Urothelium cell line (cell line): ENCODE results near the gene MARCHF5.
A peak's percentile ranks its signal among the peaks of the same experiment; 100 is the strongest.
"Not testable (repeated sequence)": the region's sequence is repeated elsewhere in the genome, so short reads cannot be mapped to it uniquely, and the experiment has no call there.

Experiments
- DNase-seq: peaks from one replicate; pipeline ENCODE4 v3.0.0; 2011; ENCODE audit warnings: low spot score, mixed read lengths
- FAIRE-seq: peaks from 2 replicates; lab custom pipeline; 2011; peaks lifted over from hg19 to GRCh38; lab: Jason Lieb, UNC

The MARCHF5 gene

DNA sequence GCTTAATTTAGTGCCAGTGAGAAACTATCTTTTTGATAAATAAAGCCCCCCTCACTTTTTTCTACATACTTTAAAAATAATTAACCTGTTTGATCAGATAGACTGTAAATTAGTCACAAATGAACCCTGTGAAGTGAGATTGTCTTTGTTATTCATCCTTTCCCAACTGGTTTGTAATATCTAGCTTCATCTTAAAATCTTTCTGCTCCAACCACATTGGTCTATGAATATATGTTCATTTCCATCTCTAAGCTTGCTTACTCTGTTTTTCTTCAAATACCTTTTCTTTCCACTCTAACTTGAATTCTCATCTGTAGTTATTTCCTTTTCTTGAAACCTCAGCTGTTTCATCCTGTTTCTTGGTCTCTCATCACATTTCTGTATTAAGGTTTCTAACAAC, 12.1 kb downstream of the MARCHF5 start:
- DNase-seq (no peak), FAIRE-seq (no peak)

DNA sequence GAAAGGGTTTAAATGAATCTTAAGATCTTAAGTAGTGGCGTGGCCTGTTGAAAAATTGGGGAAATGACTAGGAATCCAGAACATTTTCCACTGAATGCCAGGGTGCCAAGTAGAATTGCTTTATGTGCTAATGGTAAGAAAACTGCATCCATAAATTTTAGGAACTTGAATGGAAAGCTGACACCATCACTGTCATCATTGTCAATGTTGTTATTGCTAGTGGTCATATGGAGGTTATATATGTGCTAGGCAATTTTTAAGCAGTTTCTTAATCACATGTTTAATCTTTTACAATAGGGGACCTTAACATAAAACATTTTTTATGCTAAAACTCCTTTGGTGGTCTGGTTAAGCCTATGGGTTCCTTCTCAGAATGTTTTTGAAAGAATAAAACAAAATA, 13.1 kb downstream of the MARCHF5 start:
- no peak for FAIRE-seq
- no peak for DNase-seq

DNA sequence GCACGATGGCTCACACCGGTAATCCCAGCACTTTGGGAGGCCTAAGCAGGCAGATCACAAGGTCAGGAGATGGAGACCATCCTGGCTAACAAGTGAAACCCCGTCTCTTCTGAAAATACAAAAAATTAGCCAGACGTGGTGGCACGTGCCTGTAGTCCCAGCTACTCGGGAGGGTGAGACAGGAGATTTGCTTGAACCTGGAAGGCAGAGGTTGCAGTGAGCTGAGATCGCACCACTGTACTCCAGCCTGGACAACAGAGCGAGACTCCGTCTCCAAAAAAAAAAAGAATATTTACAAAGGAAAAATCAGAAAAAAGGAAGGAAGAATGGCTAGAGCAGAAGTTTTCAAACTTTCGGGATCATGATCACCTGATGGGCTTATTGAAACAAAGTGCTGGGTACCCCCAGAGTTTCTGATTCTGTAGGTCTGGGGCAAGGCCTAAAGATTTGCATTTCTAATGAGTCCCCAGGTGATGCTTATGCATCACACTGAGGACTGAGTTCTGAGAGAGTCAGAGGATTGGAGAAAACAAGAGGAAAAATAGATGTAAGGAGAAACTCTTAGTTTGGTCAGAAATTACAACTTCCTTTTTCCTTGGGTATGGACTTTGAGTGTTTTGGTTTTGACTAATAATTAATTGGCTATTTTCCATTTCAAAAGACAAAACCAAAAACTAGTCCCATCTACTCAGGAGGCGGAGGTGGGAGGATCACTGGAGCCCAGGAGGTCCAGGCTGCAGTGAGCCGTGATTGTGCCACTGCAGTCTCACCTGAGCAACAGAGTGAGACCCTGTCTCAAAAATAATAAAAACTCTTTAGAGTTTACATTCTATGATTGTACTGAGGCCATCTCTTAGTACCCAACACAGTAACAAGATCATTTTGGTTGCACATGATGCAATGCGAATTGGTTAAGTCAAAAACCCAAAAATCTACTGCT, 14.4 kb downstream of the MARCHF5 start:
- no peak for DNase-seq
- no peak for FAIRE-seq

DNA sequence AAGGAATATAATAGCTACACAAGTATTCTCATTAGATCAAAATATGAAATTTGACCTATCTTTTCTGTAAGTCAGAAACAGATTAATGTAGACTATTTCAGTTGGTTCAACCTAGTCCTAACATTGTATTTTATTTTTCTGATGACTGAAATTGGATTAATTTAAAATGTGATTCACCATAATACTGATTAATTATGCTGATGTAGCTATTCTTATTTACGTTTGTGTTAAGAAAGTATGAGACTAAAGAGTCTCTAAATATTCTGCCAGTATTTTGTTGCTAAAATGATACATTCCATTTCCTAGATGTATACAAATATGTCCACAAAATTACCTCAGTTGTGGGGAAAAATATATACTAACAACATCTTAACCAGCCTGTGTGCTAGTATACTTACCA, 18.3 kb downstream of the MARCHF5 start:
- FAIRE-seq (no peak), DNase-seq (no peak)

DNA sequence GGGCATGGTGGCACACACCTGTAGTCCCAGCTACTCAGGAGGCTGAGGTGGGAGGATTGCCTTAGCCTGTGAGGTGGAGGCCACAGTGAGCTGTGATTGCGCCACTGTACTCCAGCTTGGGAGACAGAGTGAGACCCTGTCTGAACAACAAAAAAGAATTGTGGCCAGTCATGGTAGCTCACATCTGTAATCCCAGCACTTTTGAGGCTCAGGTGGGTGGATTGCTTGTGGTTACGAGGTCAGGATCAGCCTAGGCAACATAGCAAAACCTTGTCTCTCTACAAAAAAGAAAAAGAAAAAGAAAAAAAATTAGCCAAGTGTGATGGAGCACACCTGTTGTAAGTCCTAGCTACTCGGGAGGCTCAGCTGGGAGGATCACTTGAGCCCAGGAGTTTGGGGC, 22.8 kb downstream of the MARCHF5 start:
- DNase-seq (no peak), FAIRE-seq (no peak)

- FAIRE-seq (no peak), DNase-seq (no peak)
These were observed 25.6 kb downstream of the MARCHF5 start for GRCh38 chr10:92316610-92317009.

DNA sequence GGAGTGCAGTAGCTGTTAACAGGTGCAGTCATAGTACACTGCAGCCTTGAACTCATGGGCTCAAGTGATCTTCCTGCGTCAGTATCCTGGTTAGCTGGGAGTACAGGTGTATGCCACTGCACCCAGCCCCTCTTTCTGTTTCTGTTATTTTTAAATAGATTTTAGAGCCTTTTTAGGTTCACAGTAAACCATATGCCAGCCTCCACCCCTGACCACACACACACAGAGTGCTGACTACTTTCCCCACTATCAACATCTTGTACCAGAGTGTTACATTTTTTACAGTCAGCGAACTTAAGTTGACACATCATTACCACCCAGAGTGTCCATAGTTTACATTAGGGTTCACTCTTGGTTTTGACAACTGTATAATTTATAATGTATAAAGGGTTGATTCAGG, 32.1 kb downstream of the MARCHF5 start:
- DNase-seq (no peak), FAIRE-seq (no peak)

DNA sequence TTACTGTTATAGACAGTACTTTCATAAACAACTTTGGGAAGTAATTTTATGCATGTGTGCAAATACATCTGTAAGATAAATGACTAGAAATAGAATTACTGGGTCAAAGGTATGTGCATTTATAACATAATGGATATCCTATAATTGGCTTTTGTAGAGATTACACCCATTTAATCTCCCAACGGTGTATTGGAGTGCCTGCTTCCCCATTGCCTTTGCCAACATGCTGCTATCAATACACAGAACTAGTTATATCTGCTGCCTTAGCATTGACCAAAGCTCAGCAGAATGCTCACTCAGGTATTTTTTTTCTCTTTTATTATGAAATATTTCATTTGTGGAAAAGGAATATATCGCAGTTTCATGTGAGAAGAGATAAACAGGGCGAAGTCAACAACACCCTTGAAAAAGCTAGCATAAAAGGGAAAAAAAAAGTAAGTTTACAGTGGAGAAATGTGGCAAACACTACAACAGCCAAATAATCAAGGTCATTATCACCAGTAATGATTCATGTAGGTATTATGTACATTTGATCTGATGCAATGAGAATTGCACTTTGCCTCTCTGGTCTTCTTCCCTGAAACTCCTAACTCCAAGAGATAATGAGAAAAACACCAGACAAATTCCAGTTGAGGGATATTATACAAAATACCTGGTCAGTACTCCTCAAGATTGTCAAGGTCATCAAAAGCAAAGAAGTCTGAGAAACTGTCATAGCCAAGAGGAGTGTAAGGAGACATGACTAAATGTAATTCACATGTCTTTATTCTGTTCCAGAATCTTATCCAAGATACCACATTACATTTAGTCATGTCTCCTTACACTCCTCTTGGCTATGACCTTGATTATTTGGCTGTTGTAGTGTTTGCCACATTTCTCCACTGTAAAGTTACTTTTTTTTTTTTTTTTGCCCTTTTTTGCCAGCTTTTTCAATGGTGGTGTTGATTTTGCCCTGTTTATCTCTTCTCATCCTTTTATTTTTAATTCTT, 36.8 kb downstream of the MARCHF5 start:
- FAIRE-seq (peak; percentile 9), DNase-seq (no peak)

DNA sequence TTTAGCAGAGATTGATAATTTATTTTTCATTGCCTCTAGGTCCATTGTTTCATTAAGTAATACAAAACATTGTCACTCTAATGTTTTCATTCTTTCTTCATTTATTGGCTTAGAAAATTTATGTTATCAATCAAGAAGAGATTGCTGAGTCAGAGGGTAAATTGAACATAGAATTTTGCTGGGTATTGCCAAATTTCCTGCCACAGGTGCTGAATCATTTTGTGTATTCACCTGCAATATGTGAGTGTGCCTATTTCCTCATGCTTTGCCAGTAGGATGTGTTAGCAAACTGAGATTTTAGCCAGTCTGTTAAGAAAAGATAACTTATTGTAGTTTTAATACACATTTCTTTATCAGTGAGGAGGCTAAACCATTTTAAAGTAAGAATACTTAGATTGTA, 38.0 kb downstream of the MARCHF5 start:
- DNase-seq, result no peak
- no peak for FAIRE-seq

- not testable (repeated sequence) for FAIRE-seq, DNase-seq
These were observed 39.0 kb downstream of the MARCHF5 start for GRCh38 chr10:92329927-92330326.

GRCh38 chr10:92342796-92343195, 51.8 kb downstream of the MARCHF5 start:
- FAIRE-seq (no peak), DNase-seq (no peak)

- FAIRE-seq, DNase-seq: not testable (repeated sequence)
These were observed 54.6 kb downstream of the MARCHF5 start for GRCh38 chr10:92345575-92345974.

DNA sequence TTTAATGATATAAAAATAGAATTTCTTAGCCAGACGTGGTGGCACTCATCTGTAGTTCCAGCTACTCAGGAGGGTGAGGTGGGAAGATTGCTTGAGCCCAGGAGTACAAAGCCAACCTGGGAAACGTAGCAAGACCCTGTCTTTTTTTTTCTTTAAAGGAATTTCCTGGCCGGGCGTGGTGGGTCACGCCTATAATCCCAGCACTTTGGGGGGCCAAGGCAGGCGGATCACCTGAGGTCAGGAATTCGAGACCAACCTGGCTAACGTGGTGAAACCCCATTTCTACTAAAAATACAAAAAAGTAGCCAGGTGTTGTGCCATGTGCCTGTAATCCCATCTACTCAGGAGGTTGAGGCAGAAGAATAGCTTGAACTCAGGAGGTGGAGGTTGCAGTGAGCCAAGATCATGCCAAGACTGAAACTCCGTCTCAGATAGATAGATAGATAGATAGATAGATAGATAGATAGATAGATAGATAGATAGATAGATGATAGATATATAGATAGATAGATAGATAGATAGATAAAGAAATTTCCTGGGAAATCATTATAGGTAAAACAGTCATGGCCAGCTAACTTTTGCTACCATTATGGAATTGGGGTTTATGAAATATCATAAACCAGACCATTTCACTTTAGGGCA, 56.2 kb downstream of the MARCHF5 start:
- not testable (repeated sequence) for FAIRE-seq, DNase-seq

DNA sequence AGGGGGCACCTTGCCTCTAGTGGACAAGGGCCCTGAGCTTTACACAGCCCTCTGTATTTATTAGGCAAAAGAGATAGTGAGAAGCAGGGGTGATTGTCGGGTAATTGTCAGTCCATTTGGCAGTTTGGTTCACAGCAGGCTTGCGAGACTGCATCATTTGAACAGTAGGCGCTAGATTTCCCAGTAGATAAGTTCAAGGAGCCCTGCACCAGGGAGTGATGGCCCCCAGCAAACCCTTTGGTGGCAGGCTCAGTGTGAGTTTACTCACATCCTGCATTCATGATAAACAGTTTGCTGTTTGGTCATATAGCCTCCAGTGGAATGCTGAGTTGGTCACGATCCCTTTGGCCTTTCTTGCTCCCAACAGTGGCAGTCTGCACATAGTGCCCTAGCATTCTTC, 59.4 kb downstream of the MARCHF5 start:
- DNase-seq (no peak), FAIRE-seq (no peak)

DNA sequence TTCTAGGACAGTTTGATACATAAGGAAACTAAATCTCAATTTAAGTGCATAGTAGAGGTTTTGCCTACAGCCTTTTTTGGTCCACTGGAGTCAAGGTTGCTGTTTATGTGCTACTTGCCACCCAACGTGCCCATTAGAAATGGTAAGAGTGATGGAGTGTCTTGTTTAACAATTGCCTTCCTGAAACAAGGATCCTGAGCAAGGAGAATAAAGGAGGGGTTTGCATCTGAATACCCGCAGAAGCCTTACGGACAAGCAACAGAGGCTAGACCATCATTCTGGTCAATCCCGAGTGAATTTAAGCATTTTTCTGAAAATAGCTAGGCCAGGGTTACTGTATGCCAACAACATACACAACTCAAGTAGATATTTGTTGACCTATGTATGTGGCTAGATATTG, 63.6 kb downstream of the MARCHF5 start:
- DNase-seq (no peak), FAIRE-seq (no peak)

- no peak for FAIRE-seq
- no peak for DNase-seq
These were observed 65.1 kb downstream of the MARCHF5 start for GRCh38 chr10:92356041-92356440.

DNA sequence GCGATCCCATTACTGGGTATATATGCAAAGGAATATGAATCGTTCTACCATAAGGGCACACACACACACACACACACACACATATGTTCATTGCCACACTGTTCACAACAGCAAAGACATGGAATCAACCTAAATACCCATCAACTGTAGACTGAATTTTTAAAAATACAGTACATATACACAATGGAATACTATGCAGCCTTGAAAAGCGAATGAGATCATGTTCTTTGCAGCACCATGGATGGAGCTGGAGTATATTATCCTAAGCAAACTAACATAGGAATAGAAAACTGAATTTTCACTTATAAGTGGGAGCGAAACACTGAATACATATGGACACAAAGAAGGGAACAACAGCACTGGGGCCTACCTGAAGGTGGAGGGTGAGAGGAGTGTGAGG, 72.5 kb downstream of the MARCHF5 start:
- FAIRE-seq, result no peak
- DNase-seq, result no peak

GRCh38 chr10:92366412-92367021, 75.5 kb downstream of the MARCHF5 start:
- DNase-seq (no peak), FAIRE-seq (no peak)

DNA sequence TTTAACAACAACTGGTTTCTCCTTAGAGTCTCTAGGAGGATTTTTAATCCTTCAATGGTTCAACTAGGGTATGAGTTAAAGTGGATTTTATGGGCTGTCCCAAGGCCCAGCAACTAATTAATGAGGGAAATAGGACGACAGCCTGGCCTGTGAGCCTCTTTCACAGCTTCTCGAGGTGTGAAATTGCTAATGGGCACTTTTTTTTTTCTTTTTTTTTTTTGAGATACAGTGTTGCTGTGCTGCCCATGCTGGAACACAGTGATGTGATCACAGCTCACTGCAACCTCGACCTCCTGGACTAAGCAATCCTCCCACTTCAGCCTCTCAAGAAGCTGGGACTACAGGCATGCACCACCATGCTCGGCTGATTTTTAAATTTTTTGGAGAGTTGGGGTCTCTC, 87.0 kb downstream of the MARCHF5 start:
- no peak for FAIRE-seq
- DNase-seq, result no peak

DNA sequence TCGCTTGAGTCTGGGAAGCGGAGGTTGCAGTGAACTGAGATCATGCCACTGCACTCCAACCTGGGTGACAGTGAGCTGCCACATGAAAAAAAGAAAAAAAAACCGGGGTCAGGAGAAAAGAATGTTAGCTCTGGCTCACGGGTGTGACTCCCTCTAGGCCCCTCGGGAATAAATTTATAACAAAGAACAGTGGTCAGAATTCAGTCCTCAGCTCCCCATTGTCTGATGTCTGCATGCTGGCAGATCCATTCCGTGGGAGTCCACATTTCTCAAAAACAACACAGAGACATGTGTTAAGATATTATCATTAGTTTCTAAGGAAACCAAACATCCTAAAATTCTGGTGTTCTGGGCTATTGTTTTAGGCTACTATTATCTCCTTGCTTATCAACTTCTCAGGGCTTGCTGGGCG, 90.6 kb downstream of the MARCHF5 start:
- no peak for DNase-seq
- FAIRE-seq, result no peak

DNA sequence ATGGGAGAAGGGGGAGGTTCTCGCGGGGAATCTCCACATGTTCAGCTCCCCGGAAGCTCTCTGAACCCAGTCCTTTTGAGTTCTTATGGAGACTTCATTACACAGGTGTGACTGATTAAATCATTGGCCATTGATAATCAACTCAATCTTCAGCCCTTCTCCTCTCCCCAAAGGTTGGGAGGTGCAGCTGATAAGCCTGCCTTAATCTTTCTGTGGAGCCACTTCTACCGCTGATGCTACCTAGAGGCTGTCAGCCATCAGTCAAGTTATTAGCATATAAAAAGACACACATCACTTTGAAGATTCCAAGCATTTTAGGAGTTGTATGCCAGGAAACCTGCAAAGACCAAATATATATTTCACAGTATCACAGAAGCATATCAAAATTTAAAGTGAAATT, 91.7 kb downstream of the MARCHF5 start:
- DNase-seq, result no peak
- FAIRE-seq, result no peak
